Neutrophil (primary cell): ENCODE data around the gene SMPDL3A.

ENCODE experiments used
- H3K27ac ChIP-seq: fragments of 200-600 bp; sonication (generic); 2 replicates; pipeline ENCODE4 v1.5.1; 2016; ENCODE audit warnings: mild to moderate bottlenecking, moderate library complexity
- H3K27me3 ChIP-seq: fragments of 200-600 bp; sonication (generic); 2 replicates; pipeline ENCODE4 v1.6.0; 2016; ENCODE audit warnings: mild to moderate bottlenecking
- H3K36me3 ChIP-seq: fragments of 200-600 bp; sonication (generic); 2 replicates; pipeline ENCODE4 v1.5.1; 2017
- H3K4me1 ChIP-seq, 2 experiments: fragments of 200-600 bp in 1 of 2; sonication (generic) in 1 of 2; 1 replicate in 1 of 2; 2 replicates in 1 of 2; pipeline versions ENCODE4 v1.5.1 to v1.6.1; 2013 to 2016; ENCODE audit warnings: low read depth in 1 of 2, low read length in 1 of 2, mild to moderate bottlenecking in 1 of 2, moderate library complexity in 1 of 2; ENCODE audit not compliant: control insufficient read depth in 1 of 2, insufficient read depth in 1 of 2
- H3K4me3 ChIP-seq, 2 experiments: fragments of 200-600 bp in 1 of 2; sonication (generic) in 1 of 2; 1 replicate in 1 of 2; 2 replicates in 1 of 2; pipeline ENCODE4 v1.5.1; 2013 to 2016; ENCODE audit warnings: low read depth in 1 of 2, low read length in 1 of 2, mild to moderate bottlenecking in 1 of 2, moderate library complexity in 1 of 2
- H3K9me3 ChIP-seq: fragments of 200-600 bp; sonication (generic); 2 replicates; pipeline ENCODE4 v1.5.1; 2016
- CTCF ChIP-seq: fragments of 200-600 bp; sonication (generic); IDR thresholded peaks from 2 replicates; pipeline ENCODE4 v1.5.1; 2016; ENCODE audit warnings: antibody characterized with exemption

The SMPDL3A gene

GRCh38 chr6:122845464-122845863 lies 56.4 kb downstream of the SMPDL3A start:
- Histone ChIP-seq H3K36me3 (no peaks in the 10 kb centered on the region), H3K4me3 (no peak overlapping the region), H3K27me3 (no peaks in the 10 kb centered on the region), H3K27ac (no peak overlapping the region), H3K9me3 (no peaks in the 10 kb centered on the region), H3K4me1 (no peaks in the 10 kb centered on the region)
- no peak for TF ChIP-seq CTCF

- H3K4me3 ChIP-seq: no peak overlapping the region
- no peaks in the 10 kb centered on the region for H3K27me3 ChIP-seq
- H3K27ac ChIP-seq: no peak overlapping the region
Measured at GRCh38 chr6:122845916-122846612, 57.0 kb downstream of the SMPDL3A start.

GRCh38 chr6:122853259-122853995 lies 64.4 kb downstream of the SMPDL3A start:
- no peak for TF ChIP-seq CTCF
- H3K4me3 ChIP-seq: no peak overlapping the region
- no peaks in the 10 kb centered on the region for H3K9me3 ChIP-seq
- H3K27ac ChIP-seq: no peak overlapping the region
- no peaks in the 10 kb centered on the region for H3K4me1 ChIP-seq
- peaks cover 8% of the 10 kb centered on the region for H3K27me3 ChIP-seq
- H3K36me3 ChIP-seq: no peaks in the 10 kb centered on the region

More at GRCh38 chr6:122845916-122846612, 57.0 kb downstream of the SMPDL3A start:
- TF ChIP-seq CTCF: no peak
- Histone ChIP-seq H3K36me3 (no peaks in the 10 kb centered on the region), H3K9me3 (no peaks in the 10 kb centered on the region), H3K4me1 (no peaks in the 10 kb centered on the region)
